HG03575 (cell line): Measurements from ENCODE around the gene CECR2.

Experiments used
- ATAC-seq: cut with Tn5 transposase; IDR thresholded peaks from one replicate; pipeline ENCODE4 v1.9.1; 2021; ENCODE audit not compliant: unreplicated experiment, insufficient number of reproducible peaks, low FRiP score; ENCODE audit errors: extremely low read depth

The CECR2 gene

DNA sequence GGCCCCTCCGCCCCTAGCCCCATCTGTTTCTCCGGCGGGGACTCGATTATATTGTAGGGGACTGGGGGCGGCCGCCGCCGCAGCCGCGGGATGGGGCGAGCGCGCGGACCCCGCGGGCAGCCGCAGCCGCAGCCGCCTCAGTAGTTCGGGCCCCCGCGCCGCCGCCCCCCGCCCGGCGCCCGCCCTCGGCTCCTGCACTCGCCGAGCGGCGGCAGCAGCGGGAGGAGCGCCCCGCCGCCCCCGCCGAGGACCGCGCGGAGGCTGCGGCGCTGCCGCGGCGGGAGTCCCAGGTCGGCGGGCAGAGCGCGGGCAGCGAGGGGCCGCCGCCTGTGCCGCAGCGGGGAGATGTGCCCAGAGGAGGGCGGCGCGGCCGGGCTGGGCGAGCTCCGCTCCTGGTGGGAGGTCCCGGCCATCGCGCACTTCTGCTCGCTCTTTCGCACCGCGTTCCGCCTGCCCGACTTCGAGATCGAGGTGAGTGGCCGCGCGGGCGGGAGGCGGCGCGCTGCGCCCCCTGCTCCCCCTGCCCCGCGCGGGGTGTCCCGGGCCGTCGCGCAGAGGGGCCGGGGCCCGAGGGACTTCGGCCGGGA is at the start of gene CECR2:
Gene CECR2, plus strand, starts transcription at position 22 of the 587 bp plus-strand sequence. Its CDS starts 324 bp downstream, at position 346.
- no peak for ATAC-seq

DNA sequence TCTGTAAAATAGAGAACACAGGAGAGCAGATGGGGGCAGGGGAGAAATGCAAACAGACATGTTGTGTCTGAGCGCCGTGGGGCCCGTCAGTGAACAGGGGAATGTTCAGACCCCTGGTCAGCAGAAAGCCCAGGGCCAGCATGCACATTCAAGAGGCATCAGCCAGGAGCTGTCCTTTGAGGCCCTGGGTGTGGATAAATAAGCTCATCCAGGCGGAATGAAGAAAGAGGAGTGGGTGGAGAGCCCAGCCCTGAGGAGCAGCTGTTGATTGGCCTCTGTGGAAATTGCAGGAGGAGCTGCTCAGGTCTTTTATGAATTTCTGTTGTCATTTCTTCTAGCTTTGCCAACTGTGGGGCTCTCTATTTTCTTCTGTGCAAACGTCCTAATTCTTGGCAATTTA is 49.7 kb upstream of the CECR2 start:
- no peak for ATAC-seq

- no peak for ATAC-seq
These were observed 46.7 kb upstream of the CECR2 start for GRCh38 chr22:17322511-17322910.

DNA sequence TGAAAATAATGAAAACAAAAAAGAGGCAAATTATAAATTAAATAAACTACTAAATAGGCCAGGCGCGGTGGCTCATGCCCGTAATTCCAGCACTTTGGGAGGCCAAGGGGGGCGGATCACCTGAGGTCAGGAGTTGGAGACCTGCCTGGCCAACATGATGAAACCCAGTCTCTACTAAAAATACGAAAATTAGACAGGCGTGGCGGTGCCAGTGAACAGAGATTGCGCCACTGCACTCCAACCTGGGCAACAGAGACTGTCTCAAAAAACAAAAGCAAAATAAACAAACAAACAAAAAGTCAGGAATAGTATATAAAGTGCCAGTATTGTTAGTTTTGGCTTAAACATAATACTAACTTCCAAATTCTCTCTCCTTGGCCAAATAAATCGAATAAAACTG is 37.6 kb upstream of the CECR2 start:
- ATAC-seq, result no peak

DNA sequence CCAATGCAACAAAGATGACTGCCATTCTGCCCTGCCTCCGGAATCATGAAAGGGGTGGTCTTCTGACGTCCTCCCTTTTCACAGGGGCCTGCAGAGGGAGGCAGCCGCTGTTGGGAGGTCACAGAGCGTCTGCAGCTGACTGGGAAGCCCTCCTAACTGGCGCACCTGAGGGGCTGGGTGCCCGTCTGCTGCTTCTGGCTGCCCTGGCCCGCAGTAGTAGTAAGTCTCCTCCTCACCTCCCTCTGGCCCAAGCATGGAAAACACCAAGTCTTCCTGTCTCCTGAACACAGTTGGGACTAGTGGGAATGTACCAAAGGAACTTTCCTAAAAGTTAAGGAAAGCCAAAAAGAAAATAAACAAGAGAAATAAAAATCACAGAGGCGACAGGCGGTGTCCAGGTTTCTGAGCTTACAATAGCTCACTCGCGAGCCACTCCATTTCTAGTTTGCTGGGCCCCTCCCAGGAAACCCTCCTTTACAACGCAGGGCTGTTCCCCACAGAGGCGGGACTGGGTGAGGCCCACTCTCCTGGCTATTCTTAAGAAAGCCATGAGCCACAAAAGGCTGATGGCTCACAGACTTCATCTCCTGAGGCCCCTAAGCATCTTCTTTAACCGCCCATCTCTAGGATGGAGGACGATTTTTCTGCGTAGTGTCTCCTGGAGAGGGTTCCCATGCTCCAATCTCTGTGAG is 37.0 kb upstream of the CECR2 start:
- ATAC-seq, result no peak

- no peak for ATAC-seq
These were observed 35.2 kb upstream of the CECR2 start for GRCh38 chr22:17334059-17334458.

GRCh38 chr22:17334983-17335382 is 34.3 kb upstream of the CECR2 start:
- no peak for ATAC-seq

DNA sequence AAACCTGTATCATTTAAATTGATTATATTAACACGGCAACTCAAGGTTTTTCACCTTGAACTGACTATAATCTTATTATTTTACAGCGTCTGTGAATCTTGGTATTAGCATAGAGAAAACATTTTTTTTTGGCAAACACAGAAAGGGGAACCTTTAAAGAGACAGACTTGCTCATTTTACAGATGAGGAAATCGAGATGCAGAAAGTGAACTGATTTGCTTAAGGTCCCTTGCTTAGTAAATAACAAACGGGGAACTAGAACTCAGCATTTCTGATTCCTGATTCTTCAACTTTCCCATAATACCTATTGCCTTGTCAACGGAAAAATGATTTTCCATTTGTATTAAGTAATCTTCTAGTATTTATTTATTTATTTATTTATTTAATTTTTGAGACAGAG is 33.2 kb upstream of the CECR2 start:
- no peak for ATAC-seq

DNA sequence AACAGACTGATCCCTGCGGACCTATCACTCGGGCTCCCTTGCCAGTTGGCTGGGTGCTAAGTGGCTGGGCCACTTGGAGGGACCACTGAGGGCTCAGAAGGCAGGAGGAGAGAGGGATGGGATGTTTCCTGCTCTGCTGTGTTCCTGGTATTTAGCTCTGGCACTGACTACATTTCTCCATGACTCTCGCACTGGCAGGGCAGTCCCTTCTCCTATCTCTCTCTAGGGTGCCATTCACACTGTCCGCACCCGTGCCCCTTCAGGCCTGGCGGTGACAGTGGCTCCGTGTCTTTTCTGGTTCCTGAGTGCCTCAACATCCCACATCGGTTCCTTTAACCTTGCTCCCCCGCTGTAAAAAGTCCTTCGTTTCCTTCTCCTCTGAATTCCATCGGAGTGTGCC is 31.6 kb upstream of the CECR2 start:
- ATAC-seq, result no peak

DNA sequence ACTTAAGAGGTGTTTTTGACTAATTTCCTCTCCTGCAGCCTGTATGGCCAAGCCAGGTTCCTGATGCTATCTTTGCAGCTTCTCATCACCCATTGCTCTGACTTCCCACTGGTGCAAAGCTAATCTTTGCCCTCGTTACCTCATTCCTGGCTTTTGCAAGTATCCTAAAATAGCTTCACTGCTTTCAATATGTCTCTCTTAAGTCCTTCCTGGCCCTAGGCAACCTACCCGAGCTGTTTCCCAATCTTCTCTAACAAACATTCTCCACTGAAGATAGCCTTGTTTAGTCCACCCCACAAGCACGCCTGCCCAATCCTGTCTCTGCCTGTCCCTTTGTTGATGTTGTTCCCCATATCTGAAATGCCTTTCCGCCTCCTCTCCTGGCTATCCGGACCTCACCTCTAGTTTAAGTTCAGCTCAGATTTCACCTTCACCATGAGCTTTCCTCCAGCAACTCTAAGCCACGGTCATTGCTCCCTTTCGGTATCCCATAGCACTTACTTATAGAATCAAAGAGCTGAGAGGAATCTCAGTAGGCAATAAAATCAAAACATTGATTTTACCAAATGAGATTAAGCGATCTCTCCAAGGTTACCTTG is 30.1 kb upstream of the CECR2 start:
- no peak for ATAC-seq

GRCh38 chr22:17342361-17342760 is 26.9 kb upstream of the CECR2 start:
- no peak for ATAC-seq

DNA sequence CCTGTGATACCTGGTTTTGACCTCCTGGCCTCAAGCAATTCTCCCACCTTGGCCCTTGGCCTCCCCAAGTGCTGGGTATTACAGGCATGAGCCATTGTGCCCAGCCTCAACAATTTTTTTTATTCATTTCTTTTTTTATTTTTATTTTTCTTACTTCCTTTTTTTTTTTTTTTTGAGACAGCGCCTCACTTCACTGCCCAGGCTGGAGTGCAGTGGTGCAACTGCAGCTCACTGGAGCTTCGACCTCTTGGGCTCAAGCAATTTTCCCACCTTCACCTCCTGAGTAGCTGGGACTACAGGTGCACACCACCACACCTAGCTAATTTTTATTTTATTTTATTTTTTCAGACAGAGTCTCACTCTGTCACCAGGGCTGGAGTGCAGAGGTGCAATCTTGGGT is 25.5 kb upstream of the CECR2 start:
- no peak for ATAC-seq

DNA sequence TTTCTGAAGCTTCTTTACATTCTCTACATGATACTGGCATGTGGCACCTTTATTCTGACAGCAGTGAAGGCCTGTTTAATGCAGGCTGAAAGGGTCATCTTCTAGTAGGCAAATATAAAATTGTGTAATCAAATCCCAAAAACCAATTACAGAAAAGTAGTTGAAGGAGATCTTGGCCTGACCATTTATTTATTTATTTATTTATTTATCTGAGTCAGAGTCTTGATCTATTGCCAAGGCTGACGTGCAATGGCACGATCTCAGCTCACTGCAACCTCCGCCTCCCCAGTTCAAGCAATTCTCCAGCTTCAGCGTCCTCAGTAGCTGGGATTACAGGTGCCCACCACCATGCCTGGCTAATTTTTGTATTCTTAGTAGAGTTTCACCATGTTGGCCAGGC is 22.7 kb upstream of the CECR2 start:
- ATAC-seq, result no peak

DNA sequence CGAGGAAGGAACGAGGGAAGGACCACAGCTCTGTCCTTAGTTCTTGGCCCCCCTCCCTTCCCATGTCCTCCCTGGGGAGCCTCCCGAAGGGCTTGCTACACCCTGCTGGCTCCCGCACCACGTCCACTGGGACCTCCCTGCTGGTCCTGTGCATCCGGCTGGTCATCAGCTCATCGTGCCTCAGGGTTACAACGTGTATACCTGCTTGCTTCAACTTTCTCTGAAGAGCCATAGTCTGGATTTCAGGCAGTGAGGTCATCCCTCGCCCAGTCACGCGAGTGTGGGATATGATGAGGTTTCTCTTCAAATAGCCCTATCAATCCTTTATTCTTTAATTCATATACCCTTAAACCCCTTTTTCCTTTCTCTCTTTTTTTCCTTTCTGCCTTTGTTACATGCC is 21.5 kb upstream of the CECR2 start:
- no peak for ATAC-seq

DNA sequence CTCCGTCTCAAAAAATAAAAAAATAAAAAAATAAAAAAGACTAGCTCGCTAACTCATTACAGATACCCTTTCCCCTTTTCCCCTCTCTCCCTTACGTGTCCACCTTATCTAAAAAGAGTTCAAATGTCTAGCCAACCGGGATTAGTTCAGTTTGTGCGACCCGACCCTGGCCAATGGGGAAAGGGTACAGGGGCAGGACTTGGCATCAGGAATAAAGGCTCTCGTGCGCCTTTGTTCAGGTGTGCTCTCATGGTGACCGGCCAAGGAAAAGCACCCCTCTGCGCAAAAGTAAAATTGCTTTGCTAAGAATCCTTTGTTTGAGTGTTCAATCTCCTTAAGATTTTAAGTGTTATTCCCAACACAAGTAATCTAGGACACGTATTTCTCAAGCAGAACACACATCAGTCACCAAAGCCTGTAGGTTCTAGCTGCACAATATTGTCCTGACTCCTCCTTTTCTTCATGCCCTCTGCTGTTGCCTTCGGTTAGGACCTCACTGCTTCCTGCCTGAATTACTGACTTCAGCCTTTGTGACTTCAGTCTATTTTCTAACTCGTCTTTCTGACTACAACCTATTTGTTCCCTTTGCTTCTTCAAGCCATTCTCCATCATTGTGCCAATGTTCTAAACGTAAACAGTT is 20.7 kb upstream of the CECR2 start:
- no peak for ATAC-seq

DNA sequence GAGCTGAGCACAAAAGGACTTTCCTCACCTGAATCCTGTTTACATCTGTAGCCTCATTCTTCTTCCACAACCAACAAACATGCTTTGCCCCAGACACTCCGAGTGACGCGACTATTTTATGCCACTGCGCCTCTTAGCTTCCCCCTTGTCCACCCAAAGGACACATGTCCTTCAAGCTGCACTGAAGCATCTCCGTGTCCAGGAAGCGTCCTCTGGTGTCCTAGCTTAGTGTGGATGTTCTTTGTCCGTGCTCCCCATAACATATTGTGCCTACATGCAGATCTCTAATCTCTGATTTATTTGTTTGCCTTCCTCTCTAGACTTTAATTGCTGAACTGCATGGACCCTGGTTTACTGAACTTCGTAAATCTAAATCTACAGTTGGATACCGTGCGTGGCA is 20.1 kb upstream of the CECR2 start:
- no peak for ATAC-seq

DNA sequence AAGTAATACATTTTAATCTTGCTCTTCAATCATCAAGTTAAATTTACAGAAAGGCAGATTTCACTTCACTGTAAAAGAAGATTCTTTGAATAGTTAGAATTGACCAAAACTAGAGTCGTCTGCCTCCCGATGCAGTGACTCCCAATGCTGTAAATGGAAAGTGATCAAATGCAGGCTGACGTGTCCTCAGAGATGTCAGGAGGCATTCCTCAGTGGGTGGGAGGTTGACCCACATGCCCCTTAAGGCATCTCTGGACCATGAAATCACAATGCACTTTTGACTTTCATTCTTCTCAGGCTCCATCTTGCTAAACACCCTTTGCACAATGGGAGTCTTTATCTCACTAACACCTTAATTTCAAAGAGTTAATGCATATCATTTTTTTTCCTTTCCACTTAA is 19.0 kb upstream of the CECR2 start:
- no peak for ATAC-seq

DNA sequence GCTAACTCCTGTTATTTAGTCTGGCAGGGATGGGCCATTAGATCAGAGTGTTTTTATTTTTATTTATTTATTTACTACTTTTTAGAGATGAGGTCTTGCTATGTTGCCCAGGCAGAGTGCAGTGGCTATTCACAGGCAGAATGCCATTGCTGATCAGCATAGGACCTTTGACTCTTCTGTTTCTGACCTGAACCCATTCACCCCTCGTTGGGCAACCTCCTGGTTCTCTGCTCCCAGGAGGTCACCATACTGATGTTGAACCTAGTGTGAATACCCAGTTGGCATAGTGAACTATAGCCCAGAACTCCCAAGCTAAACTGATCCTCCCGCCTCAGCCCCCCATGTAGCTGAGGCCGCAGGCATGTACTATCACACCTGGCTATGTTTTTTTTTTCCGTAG is 16.5 kb upstream of the CECR2 start:
- ATAC-seq, result no peak

- ATAC-seq, result no peak
These were observed 11.6 kb upstream of the CECR2 start for GRCh38 chr22:17357688-17358087.

GRCh38 chr22:17358415-17358814 is 10.8 kb upstream of the CECR2 start:
- no peak for ATAC-seq
